GM12801 (cell line): ENCODE data around the gene GOLGA6C.

ENCODE experiments used
- TF ChIP-seq, protein P1 (sequence below): IDR thresholded peaks from one replicate; pipeline ENCODE4 v1.5.1; 2011; ENCODE audit warnings: control low read depth; ENCODE audit not compliant: insufficient read length; ENCODE audit errors: extremely low read depth

GOLGA6C gene

DNA sequence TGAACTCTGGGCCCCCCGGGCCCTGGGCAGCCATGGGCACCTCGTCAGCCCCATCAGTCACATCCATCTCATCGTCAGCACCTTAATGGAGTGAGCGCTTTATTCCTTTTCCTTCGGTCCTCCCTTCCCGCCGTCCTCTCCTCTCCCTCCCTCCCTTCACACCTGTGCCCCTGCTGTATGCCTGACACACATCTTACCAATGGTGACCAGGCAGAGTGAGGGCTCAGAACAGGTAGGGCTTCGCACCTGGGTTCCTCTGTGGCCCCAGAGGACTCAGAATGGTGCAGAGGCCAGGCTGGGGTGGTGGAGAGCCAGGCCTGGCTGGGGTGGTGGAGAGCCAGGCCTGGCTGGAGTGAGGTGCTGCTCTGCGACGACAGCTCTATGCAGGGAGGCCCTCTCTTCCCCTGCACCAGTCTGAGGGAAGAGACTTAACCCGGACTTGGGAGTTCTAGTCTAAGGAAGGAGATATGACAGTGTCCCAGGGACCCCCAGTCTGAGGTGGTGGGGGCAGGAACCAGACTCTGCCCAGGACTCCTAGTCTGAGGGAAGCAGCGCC, 44.8 kb upstream of the GOLGA6C start:
- TF ChIP-seq, protein P1, sequence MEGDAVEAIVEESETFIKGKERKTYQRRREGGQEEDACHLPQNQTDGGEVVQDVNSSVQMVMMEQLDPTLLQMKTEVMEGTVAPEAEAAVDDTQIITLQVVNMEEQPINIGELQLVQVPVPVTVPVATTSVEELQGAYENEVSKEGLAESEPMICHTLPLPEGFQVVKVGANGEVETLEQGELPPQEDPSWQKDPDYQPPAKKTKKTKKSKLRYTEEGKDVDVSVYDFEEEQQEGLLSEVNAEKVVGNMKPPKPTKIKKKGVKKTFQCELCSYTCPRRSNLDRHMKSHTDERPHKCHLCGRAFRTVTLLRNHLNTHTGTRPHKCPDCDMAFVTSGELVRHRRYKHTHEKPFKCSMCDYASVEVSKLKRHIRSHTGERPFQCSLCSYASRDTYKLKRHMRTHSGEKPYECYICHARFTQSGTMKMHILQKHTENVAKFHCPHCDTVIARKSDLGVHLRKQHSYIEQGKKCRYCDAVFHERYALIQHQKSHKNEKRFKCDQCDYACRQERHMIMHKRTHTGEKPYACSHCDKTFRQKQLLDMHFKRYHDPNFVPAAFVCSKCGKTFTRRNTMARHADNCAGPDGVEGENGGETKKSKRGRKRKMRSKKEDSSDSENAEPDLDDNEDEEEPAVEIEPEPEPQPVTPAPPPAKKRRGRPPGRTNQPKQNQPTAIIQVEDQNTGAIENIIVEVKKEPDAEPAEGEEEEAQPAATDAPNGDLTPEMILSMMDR, result no peak

GRCh38 chr15:75213768-75214221, 44.3 kb upstream of the GOLGA6C start:
- TF ChIP-seq, protein P1, result no peak

DNA sequence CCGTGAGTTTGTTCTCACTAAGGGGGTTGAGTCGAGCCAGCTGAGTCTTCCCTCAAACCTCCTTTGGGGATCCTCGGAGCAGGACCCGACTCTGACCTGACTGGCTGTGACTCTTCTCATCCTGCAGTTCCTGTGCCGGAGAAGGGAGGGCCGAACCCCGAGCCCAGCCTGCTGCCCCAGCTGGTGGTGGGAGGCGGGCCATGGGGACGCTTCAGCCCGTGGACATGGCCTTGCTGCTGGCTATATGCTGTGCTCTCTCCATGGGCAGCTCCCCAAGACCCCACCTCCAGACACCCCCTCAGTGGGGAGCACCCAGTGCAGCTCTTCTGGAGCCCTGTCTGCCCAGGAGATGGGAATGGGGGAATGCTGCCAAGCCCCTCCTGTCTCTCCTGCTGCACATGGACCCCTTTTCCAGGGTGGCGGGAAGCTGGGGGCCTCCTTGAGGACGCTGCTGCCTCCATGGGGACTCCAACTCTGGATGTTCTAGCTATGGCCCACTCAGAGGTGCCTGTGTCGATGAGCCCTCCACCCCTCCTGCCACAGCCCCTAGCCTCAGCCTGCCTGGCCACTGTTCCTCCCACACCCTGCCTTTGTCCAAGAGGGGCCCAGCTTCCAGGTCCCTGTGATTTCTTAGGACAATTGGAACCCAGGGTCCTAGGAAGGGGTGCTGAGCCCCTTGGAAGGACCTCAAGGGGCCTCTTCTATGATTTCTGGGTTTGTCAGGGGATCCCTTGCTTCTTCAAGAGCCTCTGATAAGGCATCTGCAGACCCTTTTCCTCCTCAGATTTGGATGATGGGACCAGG, 43.6 kb upstream of the GOLGA6C start:
- TF ChIP-seq, protein P1, result no peak

- TF ChIP-seq, protein P1, result no peak
These were observed 42.8 kb upstream of the GOLGA6C start for GRCh38 chr15:75215107-75216004.

DNA sequence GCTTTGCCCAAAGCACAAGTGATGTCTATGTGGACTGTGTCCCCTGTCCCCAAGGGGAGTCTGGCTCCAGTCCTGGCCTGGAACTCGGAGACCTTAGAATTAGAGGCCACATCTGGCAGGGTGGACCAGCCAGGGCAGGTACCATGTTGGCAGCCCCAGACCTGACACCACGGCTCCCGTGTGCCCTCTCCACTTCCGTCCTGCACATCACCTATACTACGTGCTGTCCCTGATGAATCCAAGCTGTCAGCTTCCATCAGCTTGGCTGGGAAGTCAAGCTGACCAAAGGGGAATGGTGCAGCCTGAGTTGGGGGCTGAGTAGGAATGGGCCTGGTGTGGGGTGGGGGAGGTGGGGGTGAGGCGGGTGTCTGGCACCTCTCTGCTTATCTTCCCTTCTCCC, 41.1 kb upstream of the GOLGA6C start:
- TF ChIP-seq, protein P1, result no peak

DNA sequence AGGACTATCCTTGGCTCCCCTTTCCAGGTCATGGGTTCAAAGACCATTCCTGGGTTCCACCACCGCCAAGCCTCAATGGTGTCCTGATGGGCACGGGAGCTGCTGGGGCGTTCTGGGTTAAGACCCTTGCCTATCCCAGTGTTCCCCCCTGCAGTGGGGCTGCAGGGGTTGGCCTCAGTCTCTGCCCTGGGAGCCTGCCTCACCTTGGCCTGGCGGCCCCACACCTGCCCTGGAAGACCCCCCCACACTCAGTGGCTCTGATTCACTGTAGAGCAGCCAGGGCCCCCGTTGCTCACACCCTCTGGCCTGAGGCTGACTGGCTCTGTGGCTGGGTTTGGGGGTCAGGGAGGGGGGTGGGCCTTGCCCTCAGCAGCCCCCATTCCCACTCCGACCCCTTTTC, 34.4 kb upstream of the GOLGA6C start:
- TF ChIP-seq, protein P1, result no peak

- TF ChIP-seq, protein P1, result no peak
These were observed 33.9 kb upstream of the GOLGA6C start for GRCh38 chr15:75224281-75224680.
